Occipital lobe (tissue), 2 donors: ENCODE measurements around the gene PBRM1. TPM values are rescaled to one million over a fixed set of nuclear protein-coding genes. Genes with fewer than 3 reads are reported as not detected.
"Not testable (repeated sequence)": the region's sequence is repeated elsewhere in the genome, so short reads cannot be mapped to it uniquely, and the experiment has no call there.

ENCODE experiments used
- DNase-seq: peaks from one replicate; lab custom pipeline; 2025; lab: John Stamatoyannopoulos, UW
- total RNA-seq: library from RNA; depleted of rRNA; stranded (reverse); fragments of >200 nt; gene quantifications from one replicate; pipeline ENCODE4 v1.2.3, GENCODE V29; 2014

PBRM1 gene
- total RNA-seq = 203 TPM

GRCh38 chr3:52685709-52686691 is at the start of gene PBRM1, which contains the start of gene GNL3:
TSS of gene PBRM1 (minus strand) at chr3:52685913.
TSS of gene GNL3 (plus strand) at chr3:52686032. CDS start at chr3:52686093, 61 bp downstream.
- peak; percentile 90 for DNase-seq

DNA sequence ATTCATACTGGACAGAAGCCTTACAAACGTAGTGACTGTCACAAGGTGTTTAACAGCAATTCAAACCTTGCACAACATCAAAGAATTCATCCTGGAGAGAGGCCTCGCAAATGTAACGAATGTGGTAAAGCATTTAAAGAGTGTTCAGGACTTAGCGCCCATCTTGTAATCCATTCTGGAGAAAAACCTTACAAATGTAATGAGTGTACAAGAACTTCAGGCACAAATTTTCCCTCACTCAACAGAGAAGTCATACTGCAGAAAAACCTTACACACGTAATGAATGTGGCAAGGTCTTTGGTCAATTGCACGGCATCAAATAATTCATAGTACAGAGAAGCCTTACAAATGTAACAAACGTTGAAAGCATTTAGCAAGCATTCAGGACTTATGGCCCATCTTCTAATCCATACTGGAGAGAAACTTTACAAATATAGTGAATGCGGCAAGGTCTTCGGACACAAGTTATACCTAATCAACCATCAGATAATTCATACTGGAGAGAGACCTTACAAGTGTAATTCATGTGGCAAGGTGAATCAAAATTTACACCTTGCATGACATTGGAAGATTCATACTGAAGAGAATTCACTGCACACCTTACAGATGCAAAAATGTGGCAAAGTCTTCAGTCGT is 47.7 kb upstream of the PBRM1 start:
- no peak for DNase-seq

GRCh38 chr3:52731590-52731989 is 45.9 kb upstream of the PBRM1 start:
- no peak for DNase-seq

DNA sequence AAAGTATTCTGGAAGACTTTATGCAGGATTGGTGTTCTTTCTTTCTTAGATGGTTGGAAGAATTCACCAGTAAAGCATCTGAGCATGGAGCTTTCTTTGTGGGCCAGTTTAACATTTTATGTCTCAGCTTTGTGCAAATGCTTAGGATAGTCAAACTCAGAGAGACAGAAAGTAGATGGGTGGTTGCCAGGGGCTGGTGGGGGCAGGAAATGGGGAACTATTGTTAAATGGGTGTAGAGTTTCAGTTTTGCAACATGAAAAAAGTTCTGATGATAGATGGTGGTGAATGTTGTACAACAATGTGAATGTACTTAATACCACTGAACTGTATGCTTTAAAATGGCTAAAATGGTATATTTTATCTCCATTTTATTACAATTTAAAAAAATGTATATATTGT is 45.0 kb upstream of the PBRM1 start:
- DNase-seq = no peak

- not testable (repeated sequence) for DNase-seq
These were observed 43.0 kb upstream of the PBRM1 start for GRCh38 chr3:52728753-52729152.

DNA sequence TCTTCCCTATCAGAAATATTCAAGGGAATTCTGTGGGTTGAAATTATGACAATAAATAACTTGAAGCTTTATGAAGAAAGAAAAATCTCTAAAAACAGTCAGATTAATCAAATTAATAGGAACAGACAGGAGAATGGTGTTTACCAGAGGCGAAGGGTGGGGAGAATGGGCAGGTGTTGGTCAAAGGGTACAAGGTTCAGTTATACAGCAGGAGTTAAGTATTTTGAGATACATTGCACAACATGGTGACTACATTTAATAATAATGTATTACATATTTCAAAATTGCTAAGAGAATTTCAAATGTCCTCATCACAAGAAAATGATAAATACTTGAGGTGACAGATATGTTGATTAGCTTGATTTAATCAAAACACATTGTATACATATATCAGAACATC is 38.8 kb upstream of the PBRM1 start:
- no peak for DNase-seq

- no peak for DNase-seq
These were observed 38.2 kb upstream of the PBRM1 start for GRCh38 chr3:52723935-52724334.

DNA sequence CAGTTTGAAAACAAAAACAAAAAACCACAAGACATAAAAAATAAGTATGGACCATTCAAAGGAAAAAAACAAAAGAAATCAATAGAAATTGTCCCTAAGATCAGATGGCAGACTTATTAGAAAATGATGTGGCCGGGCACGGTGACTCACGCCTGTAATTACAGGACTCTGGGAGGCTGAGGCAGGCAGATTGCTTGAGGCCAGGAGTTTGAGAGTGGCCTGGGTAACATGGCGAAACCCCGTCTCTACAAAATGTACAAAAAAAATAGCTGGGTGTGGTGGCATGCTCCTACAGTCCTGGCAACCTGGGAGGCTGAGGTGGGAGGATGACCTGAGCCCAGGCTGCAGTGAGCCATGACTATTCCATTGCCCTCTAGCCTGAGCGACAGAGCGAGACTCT is 36.8 kb upstream of the PBRM1 start:
- no peak for DNase-seq

- DNase-seq = no peak
These were observed 36.0 kb upstream of the PBRM1 start for GRCh38 chr3:52721730-52722008.

DNA sequence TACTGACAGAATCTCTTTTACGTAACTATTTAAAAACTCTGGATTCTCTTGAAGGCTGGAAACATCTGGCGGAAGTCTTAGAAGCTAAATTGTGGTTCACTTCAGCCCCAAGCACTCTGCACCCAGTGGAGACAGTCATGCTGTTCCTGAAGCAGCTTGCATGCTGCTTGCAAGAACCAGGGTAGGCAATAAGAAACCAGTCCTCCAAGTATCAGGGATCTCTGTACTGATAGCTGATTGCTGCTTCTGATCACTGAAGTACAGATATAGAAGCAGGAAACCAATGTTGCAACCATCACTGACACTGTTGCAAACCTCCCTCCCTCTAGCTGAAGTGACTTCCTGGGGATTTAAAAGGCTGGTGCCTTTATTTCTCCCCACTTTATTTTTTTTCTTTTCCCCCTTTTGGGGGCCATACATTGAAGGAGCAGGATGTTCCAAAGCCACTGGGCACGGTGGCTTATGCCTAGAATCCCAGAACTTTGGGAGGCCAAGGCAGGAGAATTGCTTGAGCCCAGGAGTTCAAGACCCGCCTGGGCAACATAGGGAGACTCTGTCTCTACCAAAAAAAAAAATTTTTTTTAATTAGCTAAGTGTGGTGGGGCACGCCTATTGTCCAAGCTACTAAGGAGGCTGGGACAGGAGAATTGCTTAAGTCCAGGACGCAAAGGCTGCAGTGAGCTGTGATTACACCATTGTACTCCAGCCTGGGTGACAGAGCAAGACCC is 35.5 kb upstream of the PBRM1 start:
- no peak for DNase-seq

DNA sequence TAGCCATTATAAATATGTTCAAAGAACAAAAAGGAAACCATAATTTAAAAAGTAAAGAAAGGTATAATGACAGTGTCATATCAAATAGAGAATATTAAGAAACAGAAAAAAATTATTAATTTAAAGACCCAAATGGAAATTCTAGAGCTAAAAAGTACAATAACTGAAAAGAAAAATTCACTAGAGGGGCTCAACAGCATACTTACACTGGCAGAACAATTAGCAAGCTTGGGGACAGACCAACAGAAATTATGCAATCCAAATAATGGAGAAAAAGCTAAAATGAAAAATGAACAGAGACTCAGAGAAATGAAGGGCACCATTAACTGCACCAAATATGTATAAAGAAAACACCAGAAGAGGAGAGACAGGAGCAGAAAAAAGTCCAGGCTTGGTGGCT is 33.9 kb upstream of the PBRM1 start:
- no peak for DNase-seq

DNA sequence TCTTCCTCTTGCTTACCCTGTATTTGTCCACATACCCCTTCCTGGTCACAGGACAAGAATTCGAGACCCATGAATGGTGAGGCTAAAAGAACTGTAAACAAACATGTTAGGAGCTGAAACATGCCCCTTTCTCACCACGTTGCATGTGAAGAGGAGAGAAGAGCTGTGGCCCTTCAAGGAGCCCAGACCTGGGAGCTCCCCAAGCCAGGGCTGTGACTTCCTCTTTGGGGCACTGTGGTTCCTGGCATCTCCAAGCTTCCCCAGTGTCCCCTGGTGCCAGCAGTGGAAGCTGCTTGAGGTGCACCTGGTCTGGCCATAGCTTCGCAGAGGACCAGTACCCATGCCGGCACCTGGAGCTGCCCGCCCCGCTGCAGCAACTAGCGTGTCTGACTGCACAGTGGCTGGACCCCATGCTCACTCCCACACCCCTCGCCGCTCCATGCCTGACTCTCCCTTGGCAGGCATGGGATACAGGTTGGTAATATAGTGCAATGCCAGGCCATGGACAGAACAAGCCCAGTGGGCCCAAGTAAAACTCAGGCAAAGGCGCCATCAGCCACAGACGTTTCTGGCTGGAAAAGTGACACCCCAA is 30.1 kb upstream of the PBRM1 start:
- no peak for DNase-seq

GRCh38 chr3:52714335-52715302 is 28.9 kb upstream of the PBRM1 start:
- no peak for DNase-seq

DNA sequence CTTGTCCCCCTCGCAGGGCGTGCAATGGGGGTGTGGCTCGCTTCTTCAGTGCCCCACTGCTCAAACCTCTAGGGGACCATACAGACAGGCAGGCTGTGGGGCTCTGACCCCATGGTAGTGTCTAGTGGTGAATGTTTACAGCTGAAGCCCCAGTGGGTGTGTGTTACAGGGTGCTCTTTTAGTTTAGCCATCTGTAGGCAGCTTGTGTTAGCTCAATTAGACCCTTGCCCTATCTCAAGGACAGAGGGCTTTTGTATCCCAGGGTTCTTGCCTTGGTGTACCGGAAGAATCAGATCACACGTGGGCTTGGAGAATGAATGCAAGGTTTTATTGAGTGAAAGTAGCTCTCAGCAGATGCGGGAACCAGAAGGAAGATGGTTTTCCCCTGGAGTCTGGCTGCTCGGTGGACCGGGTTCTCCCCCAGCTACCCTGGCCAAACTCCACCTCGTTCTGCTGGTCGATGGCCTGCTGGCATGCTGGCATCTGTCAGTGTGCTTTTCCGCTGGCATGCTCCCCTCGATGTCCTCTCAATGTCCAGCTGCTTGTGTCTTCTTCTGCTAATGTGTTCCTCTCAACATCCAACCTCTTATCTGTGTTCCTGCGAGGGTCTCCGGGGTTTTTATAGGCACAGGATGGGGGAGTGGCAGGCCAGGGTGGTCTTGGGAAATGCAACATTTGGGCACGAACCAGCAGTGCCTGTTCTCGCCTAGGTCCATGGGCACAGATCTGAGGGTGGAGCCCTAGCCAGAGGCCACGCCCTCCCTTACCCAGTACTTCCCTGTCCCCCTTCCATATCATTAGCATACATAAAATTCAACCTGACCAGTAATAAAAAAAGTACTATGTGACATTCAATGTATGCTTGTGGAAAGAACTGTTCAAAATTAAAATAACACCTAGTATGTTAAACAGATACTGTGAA is 26.8 kb upstream of the PBRM1 start:
- no peak for DNase-seq

DNA sequence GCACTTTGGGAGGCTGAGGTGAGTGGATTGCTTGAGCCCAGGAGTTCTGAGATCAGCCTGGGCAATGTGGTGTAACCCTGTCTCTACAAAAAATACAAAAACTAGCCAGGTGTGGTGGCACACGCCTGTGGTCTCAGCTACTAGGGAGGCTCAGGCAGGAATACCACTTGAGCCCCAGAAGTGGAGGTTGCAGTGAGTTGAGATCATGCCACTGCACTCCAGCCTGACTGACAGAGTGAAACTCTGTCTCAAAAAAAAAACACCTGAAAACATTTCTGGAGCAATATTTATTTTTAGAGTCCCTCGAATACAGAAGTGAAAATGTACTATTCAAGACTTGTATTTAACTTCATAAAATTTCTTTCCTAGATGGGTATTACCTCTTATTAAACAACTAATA is 24.8 kb upstream of the PBRM1 start:
- no peak for DNase-seq

- no peak for DNase-seq
These were observed 21.9 kb upstream of the PBRM1 start for GRCh38 chr3:52707585-52707984.

DNA sequence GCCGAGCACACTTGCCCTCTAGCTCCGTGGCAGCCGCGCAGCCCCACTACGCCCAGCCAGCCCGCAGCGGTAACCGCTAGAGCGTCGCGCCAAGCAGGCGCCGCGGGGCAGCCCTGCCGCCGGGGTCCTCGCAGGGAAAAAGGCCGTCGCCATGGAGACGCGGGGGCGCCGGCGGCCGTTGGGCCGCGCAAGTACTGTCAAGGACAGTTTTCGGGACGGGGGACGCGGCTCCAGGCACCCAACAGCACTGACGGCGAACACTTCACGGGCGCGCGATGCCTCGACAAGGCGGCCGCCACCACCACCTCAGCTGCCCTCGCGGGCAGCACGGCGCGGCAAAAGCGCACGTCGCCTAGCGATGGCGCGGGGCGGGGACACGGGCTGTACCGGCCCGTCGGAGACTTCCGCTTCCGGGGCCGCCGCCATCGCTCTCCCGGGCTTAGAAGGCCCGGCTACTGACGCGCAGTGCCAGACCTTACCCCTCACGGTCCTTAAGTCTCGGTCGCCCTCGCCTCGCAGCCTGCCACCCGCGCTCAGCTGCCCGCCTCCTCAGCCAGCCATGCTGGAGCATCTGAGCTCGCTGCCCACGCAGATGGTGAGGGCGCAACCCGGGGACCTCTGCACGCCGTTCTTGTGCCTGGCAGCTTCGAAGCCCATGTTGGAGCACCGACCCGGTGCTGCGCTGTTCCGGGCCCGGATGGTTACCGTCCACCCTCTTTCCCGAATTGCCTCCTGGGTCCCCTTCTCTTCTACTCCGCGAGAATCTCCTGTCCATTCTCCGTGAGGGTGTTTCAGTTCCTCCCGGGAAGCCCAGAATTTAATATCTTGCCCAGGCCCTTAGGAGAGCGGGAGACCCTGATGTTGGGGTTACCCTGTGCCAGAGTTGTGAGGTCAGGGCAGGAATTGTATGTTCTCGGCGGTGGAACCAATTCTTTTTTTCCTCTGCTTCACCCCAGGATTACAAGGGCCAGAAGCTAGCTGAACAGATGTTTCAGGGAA is 20.3 kb upstream of the PBRM1 start, which contains the start of the genes GLT8D1 and SPCS1:
TSS of gene GLT8D1 (minus strand) at position 104 of the 999 bp plus-strand sequence. CDS start 5,331 bp downstream, outside the sequence.
TSS of gene SPCS1 (plus strand) at position 419 of the 999 bp plus-strand sequence. CDS start at position 560, 141 bp downstream.
- peak; percentile 83 for DNase-seq

GRCh38 chr3:52705438-52705687 is 19.6 kb upstream of the PBRM1 start:
- no peak for DNase-seq
